Umbilical cord (tissue), 2 donors: Measurements from ENCODE around the gene SLC17A3. TPM values are rescaled to one million over a fixed set of nuclear protein-coding genes. Genes with fewer than 3 reads are reported as not detected.

Experiments used
- DNase-seq: peaks from one replicate; pipeline ENCODE4 v3.0.0-alpha.2; 2015; ENCODE audit warnings: low spot score
- total RNA-seq: library from RNA; depleted of rRNA; stranded (reverse); fragments of >200 nt; gene quantifications from one replicate; pipeline ENCODE4 v1.2.3, GENCODE V29; 2014; ENCODE audit warnings: low replicate concordance; ENCODE audit not compliant: insufficient read depth

The SLC17A3 gene
- total RNA-seq, 1 donor from 2014 or later: 6.7 TPM

GRCh38 chr6:25835442-25836283, 38.4 kb downstream of the SLC17A3 start:
- peak; percentile 85 for DNase-seq

DNA sequence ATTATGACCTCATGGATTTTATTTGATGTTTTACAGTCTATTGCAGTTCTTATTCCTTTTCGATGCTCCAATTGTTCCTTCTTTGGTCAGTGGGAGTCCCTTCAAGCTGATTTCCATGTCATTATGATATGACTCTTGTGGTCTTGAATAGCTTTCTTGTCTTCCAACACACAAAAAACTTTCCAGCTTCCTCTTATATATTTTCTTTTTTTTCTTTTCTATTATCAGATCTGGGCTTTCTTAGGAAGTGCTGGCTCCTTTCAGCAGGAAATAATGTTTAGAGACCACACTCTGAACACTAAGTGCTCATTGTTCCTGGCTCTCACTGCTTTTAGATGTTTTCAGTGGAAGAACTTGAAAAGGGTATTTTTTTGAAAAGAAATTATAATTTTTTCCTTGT, 39.1 kb downstream of the SLC17A3 start:
- peak; percentile 15 for DNase-seq

DNA sequence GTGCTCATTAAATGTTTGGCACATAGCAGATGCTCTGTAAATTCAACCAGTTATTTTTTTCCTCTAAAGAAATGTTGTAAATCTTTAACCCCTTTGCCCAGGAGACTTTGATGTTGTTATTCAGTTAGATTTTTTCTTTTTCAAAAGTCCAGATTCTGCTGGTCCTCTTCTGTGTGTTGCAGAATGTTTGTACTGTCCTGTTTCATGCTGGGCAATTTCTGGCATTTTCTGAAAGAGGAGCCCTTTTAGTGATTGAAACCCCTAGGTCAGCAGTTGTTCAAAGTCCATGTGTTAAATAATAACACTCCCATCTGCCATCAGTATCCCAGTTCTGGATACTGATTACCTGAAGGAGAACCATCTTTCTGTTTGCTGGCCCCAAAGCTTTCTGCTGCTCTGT, 40.9 kb downstream of the SLC17A3 start:
- DNase-seq: no peak

DNA sequence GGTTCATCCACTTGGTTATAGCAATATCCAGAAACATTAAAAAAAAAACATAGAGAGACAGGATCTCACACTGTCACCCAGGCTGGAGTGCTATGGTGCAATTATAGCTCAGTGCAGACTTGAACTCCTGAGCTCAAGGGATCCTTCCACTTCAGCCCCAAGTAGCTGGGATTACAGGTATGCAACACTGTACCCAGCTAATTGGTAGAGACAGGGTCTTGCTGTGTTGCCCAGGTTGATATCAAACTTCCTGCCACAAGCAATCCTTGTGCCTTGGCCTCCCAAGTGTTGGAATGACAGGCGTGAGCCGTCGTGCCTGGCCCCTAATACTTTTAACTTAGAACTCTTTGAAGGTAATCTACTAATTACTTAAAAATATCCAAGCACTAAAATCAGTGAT, 41.4 kb downstream of the SLC17A3 start:
- no peak for DNase-seq

GRCh38 chr6:25832307-25832662, 41.8 kb downstream of the SLC17A3 start:
- no peak for DNase-seq

DNA sequence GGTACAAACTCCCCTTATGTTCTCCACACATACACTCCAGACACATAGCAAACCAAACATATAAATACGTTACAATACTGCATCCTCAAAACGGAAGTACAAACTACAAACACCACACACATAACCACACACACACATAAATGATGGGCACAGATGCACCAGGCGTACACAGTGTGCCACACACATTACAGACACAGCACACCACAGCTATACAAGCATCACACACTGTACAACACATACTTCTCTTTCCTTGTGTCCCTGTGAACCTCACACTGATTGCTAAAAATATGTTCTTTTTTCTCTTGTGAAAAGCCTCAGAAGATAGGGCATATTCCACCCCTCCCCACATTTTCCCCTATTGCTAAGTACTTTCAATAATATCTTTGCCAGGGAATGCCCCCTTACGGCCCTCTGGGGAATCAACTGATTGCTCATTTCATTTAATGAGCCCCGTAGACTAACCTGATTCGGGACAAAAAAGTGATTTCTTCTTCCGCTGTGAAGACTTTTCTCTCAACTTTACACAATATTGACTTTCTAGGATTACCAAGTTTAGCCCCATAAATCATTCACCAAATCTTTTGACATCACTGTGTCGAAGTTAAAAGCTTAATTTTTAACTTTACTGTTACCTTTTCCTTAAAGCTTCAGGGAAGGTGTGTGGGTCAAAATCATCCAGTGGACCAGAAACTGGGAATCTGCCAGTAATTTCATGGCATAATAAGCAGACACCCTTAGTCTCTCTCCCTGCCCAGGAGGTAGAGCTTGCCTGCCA, 42.3 kb downstream of the SLC17A3 start, which contains the start of gene SLC17A1:
TSS of gene SLC17A1 (minus strand) at position 521 of the 775 bp plus-strand sequence. CDS start 1,495 bp downstream, outside the sequence.
- no peak for DNase-seq

DNA sequence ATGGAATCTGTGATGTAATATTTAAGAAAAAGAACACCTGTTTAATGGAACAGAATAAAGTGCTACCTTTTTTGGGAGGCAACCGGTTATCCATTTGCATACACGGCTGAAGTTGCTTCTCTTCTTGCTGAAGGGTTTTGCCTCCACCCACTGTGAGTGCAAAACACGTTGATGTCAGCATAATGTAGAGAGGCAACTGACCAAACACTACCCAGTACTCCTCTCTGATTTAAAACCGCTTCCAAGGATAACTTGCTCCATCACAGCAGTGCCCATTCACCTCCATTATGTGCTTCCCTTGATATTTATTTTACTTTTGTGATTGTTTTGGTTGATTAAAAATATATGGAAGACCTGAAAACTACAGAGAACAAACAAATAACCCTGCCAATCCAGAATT, 43.6 kb downstream of the SLC17A3 start:
- DNase-seq: no peak

- no peak for DNase-seq
Measured at GRCh38 chr6:25829375-25829774, 44.7 kb downstream of the SLC17A3 start.

- DNase-seq: no peak
Measured at GRCh38 chr6:25821341-25821740, 52.7 kb downstream of the SLC17A3 start.

- no peak for DNase-seq
Measured at GRCh38 chr6:25816252-25816651, 57.8 kb downstream of the SLC17A3 start.

- DNase-seq: no peak
Measured at GRCh38 chr6:25815194-25815593, 58.8 kb downstream of the SLC17A3 start.

- no peak for DNase-seq
Measured at GRCh38 chr6:25804804-25805203, 69.2 kb downstream of the SLC17A3 start.

DNA sequence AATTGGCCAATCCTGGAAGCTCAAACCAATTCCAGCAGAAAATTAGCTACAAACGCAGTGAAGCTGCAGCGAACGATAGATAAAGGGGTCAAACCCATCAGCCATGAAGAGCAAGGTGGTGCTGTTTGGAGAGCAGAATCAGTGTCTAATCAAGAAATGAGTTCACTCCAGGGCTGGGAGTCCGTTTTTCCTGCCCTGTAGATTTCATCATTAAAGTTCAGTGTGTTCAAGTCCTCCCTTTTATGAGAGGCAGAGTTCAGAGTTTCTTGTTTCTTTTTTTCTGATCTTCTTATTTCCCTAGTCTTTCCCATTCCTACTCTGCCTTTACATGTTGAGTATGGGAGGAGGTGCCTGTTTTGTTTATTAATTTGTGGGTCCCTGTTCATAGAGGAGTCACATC, 72.6 kb downstream of the SLC17A3 start:
- no peak for DNase-seq

Other genes with a start within 250 kb of the SLC17A3 start
- not detected for gene SCGN, start 222.0 kb downstream of the SLC17A3 start, total RNA-seq
- 2.4 TPM for gene SLC17A4, start 119.5 kb downstream of the SLC17A3 start, total RNA-seq
- gene SLC17A1, start 42.2 kb downstream of the SLC17A3 start, total RNA-seq: 6.5 TPM
- 0.48 TPM for gene SLC17A2, start 56.4 kb upstream of the SLC17A3 start, total RNA-seq
- gene TRIM38, start 88.6 kb upstream of the SLC17A3 start, total RNA-seq: 9.9 TPM
- 11.8 TPM for gene HFE, start 213.2 kb upstream of the SLC17A3 start, total RNA-seq